HG02870 (cell line): ENCODE measurements around the gene MPDZ.

ENCODE experiments used
- ATAC-seq: cut with Tn5 transposase; IDR thresholded peaks from one replicate; pipeline ENCODE4 v1.9.1; 2021; ENCODE audit warnings: mild to moderate bottlenecking, moderate library complexity; ENCODE audit not compliant: unreplicated experiment

Gene MPDZ

GRCh38 chr9:13189362-13189761 is 90.1 kb downstream of the MPDZ start:
- no peak for ATAC-seq

GRCh38 chr9:13186774-13187173 is 92.7 kb downstream of the MPDZ start:
- ATAC-seq = no peak

GRCh38 chr9:13186091-13186490 is 93.4 kb downstream of the MPDZ start:
- no peak for ATAC-seq

- ATAC-seq = no peak
Measured at GRCh38 chr9:13181652-13182051, 97.8 kb downstream of the MPDZ start.

GRCh38 chr9:13179257-13179656 is 100.2 kb downstream of the MPDZ start:
- no peak for ATAC-seq

- ATAC-seq = no peak
Measured at GRCh38 chr9:13175732-13176131, 103.8 kb downstream of the MPDZ start.

GRCh38 chr9:13174906-13175639 is 104.4 kb downstream of the MPDZ start:
- no peak for ATAC-seq

GRCh38 chr9:13173553-13173952 is 105.9 kb downstream of the MPDZ start:
- no peak for ATAC-seq

- ATAC-seq = no peak
Measured at GRCh38 chr9:13171261-13171660, 108.2 kb downstream of the MPDZ start.

- ATAC-seq = no peak
Measured at GRCh38 chr9:13166996-13167395, 112.5 kb downstream of the MPDZ start.

- ATAC-seq = no peak
Measured at GRCh38 chr9:13165956-13166355, 113.5 kb downstream of the MPDZ start.

GRCh38 chr9:13165236-13165945 is 114.1 kb downstream of the MPDZ start:
- ATAC-seq = no peak

GRCh38 chr9:13163946-13164345 is 115.5 kb downstream of the MPDZ start:
- no peak for ATAC-seq

- ATAC-seq = no peak
Measured at GRCh38 chr9:13163287-13163686, 116.2 kb downstream of the MPDZ start.

- ATAC-seq = no peak
Measured at GRCh38 chr9:13160051-13160450, 119.4 kb downstream of the MPDZ start.

- no peak for ATAC-seq
Measured at GRCh38 chr9:13158986-13159385, 120.5 kb downstream of the MPDZ start.

GRCh38 chr9:13151489-13151888 is 128.0 kb downstream of the MPDZ start:
- ATAC-seq = no peak

- ATAC-seq = no peak
Measured at GRCh38 chr9:13149454-13149853, 130.0 kb downstream of the MPDZ start.

GRCh38 chr9:13146840-13147239 is 132.7 kb downstream of the MPDZ start:
- no peak for ATAC-seq

GRCh38 chr9:13145340-13145739 is 134.2 kb downstream of the MPDZ start:
- no peak for ATAC-seq

GRCh38 chr9:13144166-13144775 is 135.2 kb downstream of the MPDZ start:
- no peak for ATAC-seq

GRCh38 chr9:13143281-13143680 is 136.2 kb downstream of the MPDZ start:
- no peak for ATAC-seq
